Liver (tissue), 9 donors: ENCODE results near the gene GALNT8. TPM values are rescaled to one million over a fixed set of nuclear protein-coding genes. Genes with fewer than 3 reads are reported as not detected.

Source experiments
- DNase-seq: peaks from one replicate; pipeline ENCODE4 v3.0.0-alpha.2; 2017; ENCODE audit warnings: low spot score
- H3K27ac ChIP-seq, 2 donors: one replicate each; pipeline ENCODE4 v1.7.0; 2013; ENCODE audit warnings: inconsistent platforms in 2 of 2, low read length in 2 of 2, control low read depth in 1 of 2, low read depth in 1 of 2, mild to moderate bottlenecking in 1 of 2
- H3K27me3 ChIP-seq, 4 donors: one replicate each; pipeline versions ENCODE4 v1.6.1 to v1.7.0; 2013; ENCODE audit warnings: low read length in 3 of 4, inconsistent platforms in 1 of 4, mild to moderate bottlenecking in 1 of 4, moderate library complexity in 1 of 4; ENCODE audit not compliant: control insufficient read depth in 4 of 4, insufficient read depth in 4 of 4
- H3K36me3 ChIP-seq, 4 donors: one replicate each; pipeline versions ENCODE4 v1.6.1 to v1.7.0; 2013; ENCODE audit warnings: low read length in 3 of 4, mild to moderate bottlenecking in 3 of 4, low read depth in 1 of 4, moderate library complexity in 1 of 4; ENCODE audit not compliant: control insufficient read depth in 4 of 4, insufficient read depth in 3 of 4
- H3K4me1 ChIP-seq, 4 donors: one replicate each; pipeline versions ENCODE4 v1.6.1 to v1.7.0; 2013; ENCODE audit warnings: low read length in 3 of 4, mild to moderate bottlenecking in 3 of 4, moderate library complexity in 1 of 4; ENCODE audit not compliant: control insufficient read depth in 4 of 4, insufficient read depth in 4 of 4
- H3K4me3 ChIP-seq, 3 donors: one replicate each; pipeline versions ENCODE4 v1.6.1 to v1.7.0; 2013; ENCODE audit warnings: low read length in 3 of 3, control low read depth in 1 of 3, low read depth in 1 of 3, mild to moderate bottlenecking in 1 of 3
- H3K9ac ChIP-seq, 2 donors: one replicate each; pipeline ENCODE4 v1.7.0; 2013; ENCODE audit warnings: low read length in 2 of 2, mild to moderate bottlenecking in 2 of 2, moderate library complexity in 2 of 2, control low read depth in 1 of 2, low read depth in 1 of 2
- H3K9me3 ChIP-seq, 4 donors: one replicate each; pipeline versions ENCODE4 v1.6.1 to v1.7.0; 2013; ENCODE audit warnings: low read length in 3 of 4; ENCODE audit not compliant: control insufficient read depth in 4 of 4
- EGR1 ChIP-seq, 2 donors: IDR thresholded peaks; 2 replicates each; pipeline ENCODE4 v1.6.1; 2016 to 2018; ENCODE audit warnings: antibody characterized with exemption in 2 of 2, low read depth in 2 of 2
- GABPA ChIP-seq, 2 donors: IDR thresholded peaks in 1 of 2; conservative IDR thresholded peaks in 1 of 2; 2 replicates each; pipeline ENCODE4 v1.6.1; 2016; ENCODE audit warnings: antibody characterized with exemption in 2 of 2, mild to moderate bottlenecking in 1 of 2, moderate library complexity in 1 of 2
- HNF4A ChIP-seq, 2 donors: conservative IDR thresholded peaks; 2 replicates each; pipeline ENCODE4 v1.6.1; 2016; ENCODE audit warnings: antibody characterized with exemption in 2 of 2, mild to moderate bottlenecking in 2 of 2
- JUND ChIP-seq, 2 donors: IDR thresholded peaks; 2 replicates each; pipeline ENCODE4 v1.6.1; 2016; ENCODE audit warnings: antibody characterized with exemption in 2 of 2
- NR2F2 ChIP-seq: IDR thresholded peaks from 2 replicates; pipeline ENCODE4 v1.6.1; 2016; ENCODE audit warnings: antibody characterized with exemption
- RAD21 ChIP-seq, 2 donors: IDR thresholded peaks; 2 replicates each; pipeline ENCODE4 v1.6.1; 2016; ENCODE audit warnings: antibody characterized with exemption in 2 of 2, mild to moderate bottlenecking in 2 of 2
- RXRA ChIP-seq, 2 donors: IDR thresholded peaks; 2 replicates each; pipeline ENCODE4 v1.6.1; 2017 to 2018; ENCODE audit warnings: antibody characterized with exemption in 2 of 2, mild to moderate bottlenecking in 1 of 2
- SP1 ChIP-seq: IDR thresholded peaks from 2 replicates; pipeline ENCODE4 v1.6.1; 2018; ENCODE audit warnings: antibody characterized with exemption, mild to moderate bottlenecking
- WGBS: extraction: QIAGEN DNeasy Blood & Tissue Kit; methylation state at CpG from one replicate; pipeline ENCODE4 v1.1.7; 2013; 5-methylcytosine and 5-hydroxymethylcytosine counted together
- polyA plus RNA-seq, 2 donors: library from polyadenylated mRNA; stranded (reverse) in 1 of 2; unstranded in 1 of 2; fragments of 200-250 nt in 1 of 2; fragments of >200 nt in 1 of 2; fragmentation: Nextera tagmentation in 1 of 2; extraction: Ambion mirVana in 1 of 2; gene quantifications; one replicate each; pipeline versions ENCODE4 v1.2.1 to v1.2.3, GENCODE V29; 2013 to 2015
- total RNA-seq, 2 donors: library from RNA; depleted of rRNA; stranded (reverse); fragments of >200 nt; gene quantifications; one replicate each; pipeline ENCODE4 v1.2.3, GENCODE V29; 2014
- TF ChIP-seq, protein P1 (sequence below): fragments of 150-350 bp; IDR thresholded peaks from 2 replicates; pipeline ENCODE4 v1.5.1; 2017; ENCODE audit warnings: improper control_type of control experiment, low read depth, low read length; ENCODE audit not compliant: missing input control
- TF ChIP-seq, protein P2 (sequence below): IDR thresholded peaks from 2 replicates; pipeline ENCODE4 v1.6.1; 2016; ENCODE audit warnings: antibody characterized with exemption
- TF ChIP-seq, protein P3 (sequence below): IDR thresholded peaks from 2 replicates; pipeline ENCODE4 v1.6.1; 2016; ENCODE audit warnings: antibody characterized with exemption
- donor health status: healthy.
- donor health status: healthy.
- donor health status: healthy.
- donor health status: healthy.
- donor health status: healthy.

GALNT8 gene
- total and polyA plus RNA-seq, 4 donors, result 0.03 to 0.25 (median 0.19) TPM; not detected in 1

DNA sequence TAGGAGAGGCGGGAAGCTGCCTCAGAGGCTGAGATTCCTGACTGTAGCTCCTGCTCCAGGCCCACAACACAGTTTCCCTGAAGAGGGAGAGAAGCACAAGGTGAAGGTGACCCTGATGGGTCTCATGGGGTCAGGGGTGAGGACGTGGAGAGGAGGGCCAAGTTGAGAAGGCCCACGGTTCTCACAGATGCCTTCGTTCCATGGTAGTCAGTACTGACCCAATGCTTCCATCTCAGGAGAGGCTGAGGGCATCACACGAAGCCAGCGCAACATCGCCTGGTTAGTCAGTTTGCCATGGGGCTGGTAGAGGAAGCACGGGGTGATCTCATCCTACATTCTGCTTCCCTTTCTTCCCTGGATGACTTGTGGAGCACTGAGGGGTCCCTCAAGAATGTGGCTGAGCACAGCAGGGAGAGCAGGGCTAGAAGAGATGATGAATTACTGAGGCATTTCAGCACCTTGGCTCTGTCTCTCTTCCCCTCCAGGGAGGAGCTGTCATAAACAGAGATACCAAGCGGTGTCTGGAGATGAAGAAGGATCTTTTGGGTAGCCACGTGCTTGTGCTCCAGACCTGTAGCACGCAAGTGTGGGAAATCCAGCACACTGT lies 51.9 kb downstream of the GALNT8 start:
- Histone ChIP-seq H3K27me3 (no peaks in the 10 kb centered on the region), H3K27ac (no peak overlapping the region), H3K36me3 (no peaks in the 10 kb centered on the region), H3K4me3 (no peak overlapping the region), H3K4me1 (no peaks in the 10 kb centered on the region), H3K9me3 (no peaks in the 10 kb centered on the region), H3K9ac (no peak overlapping the region)
- WGBS, result 79% methylated on average over 11 of the region's 11 CpGs
- TF ChIP-seq, protein P1, sequence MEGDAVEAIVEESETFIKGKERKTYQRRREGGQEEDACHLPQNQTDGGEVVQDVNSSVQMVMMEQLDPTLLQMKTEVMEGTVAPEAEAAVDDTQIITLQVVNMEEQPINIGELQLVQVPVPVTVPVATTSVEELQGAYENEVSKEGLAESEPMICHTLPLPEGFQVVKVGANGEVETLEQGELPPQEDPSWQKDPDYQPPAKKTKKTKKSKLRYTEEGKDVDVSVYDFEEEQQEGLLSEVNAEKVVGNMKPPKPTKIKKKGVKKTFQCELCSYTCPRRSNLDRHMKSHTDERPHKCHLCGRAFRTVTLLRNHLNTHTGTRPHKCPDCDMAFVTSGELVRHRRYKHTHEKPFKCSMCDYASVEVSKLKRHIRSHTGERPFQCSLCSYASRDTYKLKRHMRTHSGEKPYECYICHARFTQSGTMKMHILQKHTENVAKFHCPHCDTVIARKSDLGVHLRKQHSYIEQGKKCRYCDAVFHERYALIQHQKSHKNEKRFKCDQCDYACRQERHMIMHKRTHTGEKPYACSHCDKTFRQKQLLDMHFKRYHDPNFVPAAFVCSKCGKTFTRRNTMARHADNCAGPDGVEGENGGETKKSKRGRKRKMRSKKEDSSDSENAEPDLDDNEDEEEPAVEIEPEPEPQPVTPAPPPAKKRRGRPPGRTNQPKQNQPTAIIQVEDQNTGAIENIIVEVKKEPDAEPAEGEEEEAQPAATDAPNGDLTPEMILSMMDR, result no peak
- no peak for TF ChIP-seq SP1
- no peak for TF ChIP-seq GABPA (IDR thresholded peaks at IDR 0.05 in 1 of 2, conservative IDR thresholded peaks at IDR 0.05 in 1 of 2)
- TF ChIP-seq NR2F2, result no peak
- no peak for DNase-seq

DNA sequence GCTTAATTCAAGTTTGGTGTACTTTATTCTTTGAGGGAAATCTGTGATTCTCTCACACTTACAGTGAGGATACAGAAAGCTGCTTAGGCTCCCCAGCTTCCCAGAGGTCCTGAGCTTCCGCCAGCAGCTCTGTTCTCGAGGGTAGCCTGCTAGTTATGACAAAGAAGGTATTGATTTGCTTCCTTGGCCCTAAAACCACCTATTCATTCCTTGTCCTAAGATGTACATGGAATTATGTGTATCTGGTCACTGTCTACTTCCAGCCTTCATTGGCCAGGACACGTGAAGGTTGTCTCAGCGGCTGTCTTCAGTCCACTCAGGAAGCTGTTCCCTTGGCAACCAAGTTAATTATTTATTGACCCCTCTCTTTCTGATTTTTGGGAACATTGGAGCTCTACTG lies 55.7 kb downstream of the GALNT8 start:
- H3K9ac ChIP-seq, result no peak overlapping the region
- no peak overlapping the region for H3K4me3 ChIP-seq
- H3K27ac ChIP-seq, result no peak overlapping the region
- no peaks in the 10 kb centered on the region for H3K36me3 ChIP-seq
- no peak for DNase-seq
- 59% methylated on average over 4 of the region's 4 CpGs for WGBS
- H3K9me3 ChIP-seq, result no peaks in the 10 kb centered on the region
- TF ChIP-seq NR2F2 (no peak), RXRA (IDR thresholded peaks at IDR 0.05) (no peak), HNF4A (conservative IDR thresholded peaks at IDR 0.05) (no peak), EGR1 (IDR thresholded peaks at IDR 0.05; ENCODE audit: low read depth in 2 of 2) (no peak), JUND (IDR thresholded peaks at IDR 0.05) (no peak), RAD21 (IDR thresholded peaks at IDR 0.05) (no peak)
- TF ChIP-seq, protein P2, sequence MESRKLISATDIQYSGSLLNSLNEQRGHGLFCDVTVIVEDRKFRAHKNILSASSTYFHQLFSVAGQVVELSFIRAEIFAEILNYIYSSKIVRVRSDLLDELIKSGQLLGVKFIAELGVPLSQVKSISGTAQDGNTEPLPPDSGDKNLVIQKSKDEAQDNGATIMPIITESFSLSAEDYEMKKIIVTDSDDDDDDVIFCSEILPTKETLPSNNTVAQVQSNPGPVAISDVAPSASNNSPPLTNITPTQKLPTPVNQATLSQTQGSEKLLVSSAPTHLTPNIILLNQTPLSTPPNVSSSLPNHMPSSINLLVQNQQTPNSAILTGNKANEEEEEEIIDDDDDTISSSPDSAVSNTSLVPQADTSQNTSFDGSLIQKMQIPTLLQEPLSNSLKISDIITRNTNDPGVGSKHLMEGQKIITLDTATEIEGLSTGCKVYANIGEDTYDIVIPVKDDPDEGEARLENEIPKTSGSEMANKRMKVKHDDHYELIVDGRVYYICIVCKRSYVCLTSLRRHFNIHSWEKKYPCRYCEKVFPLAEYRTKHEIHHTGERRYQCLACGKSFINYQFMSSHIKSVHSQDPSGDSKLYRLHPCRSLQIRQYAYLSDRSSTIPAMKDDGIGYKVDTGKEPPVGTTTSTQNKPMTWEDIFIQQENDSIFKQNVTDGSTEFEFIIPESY, result no peak
- TF ChIP-seq, protein P1, result no peak
- TF ChIP-seq, protein P3, sequence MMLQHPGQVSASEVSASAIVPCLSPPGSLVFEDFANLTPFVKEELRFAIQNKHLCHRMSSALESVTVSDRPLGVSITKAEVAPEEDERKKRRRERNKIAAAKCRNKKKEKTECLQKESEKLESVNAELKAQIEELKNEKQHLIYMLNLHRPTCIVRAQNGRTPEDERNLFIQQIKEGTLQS, result no peak
- no peaks in the 10 kb centered on the region for H3K27me3 ChIP-seq
- H3K4me1 ChIP-seq, result no peaks in the 10 kb centered on the region
